Body of pancreas (tissue), 4 donors: Measurements from ENCODE around the gene TFDP2.

Experiments used
- CTCF ChIP-seq, 7 experiments: fragments of 450-650 bp in 4 of 7; fragments of 200-600 bp in 3 of 7; sonication (generic) in 3 of 7; IDR thresholded peaks; one replicate each; pipeline ENCODE4 v1.5.1; 2016 to 2019; ENCODE audit warnings: antibody characterized with exemption in 7 of 7
- POLR2A ChIP-seq, 3 donors: fragments of 450-650 bp; IDR thresholded peaks; one replicate each; pipeline ENCODE4 v1.6.1; 2016; ENCODE audit warnings: antibody characterized with exemption in 3 of 3, mild to moderate bottlenecking in 2 of 3

DNA sequence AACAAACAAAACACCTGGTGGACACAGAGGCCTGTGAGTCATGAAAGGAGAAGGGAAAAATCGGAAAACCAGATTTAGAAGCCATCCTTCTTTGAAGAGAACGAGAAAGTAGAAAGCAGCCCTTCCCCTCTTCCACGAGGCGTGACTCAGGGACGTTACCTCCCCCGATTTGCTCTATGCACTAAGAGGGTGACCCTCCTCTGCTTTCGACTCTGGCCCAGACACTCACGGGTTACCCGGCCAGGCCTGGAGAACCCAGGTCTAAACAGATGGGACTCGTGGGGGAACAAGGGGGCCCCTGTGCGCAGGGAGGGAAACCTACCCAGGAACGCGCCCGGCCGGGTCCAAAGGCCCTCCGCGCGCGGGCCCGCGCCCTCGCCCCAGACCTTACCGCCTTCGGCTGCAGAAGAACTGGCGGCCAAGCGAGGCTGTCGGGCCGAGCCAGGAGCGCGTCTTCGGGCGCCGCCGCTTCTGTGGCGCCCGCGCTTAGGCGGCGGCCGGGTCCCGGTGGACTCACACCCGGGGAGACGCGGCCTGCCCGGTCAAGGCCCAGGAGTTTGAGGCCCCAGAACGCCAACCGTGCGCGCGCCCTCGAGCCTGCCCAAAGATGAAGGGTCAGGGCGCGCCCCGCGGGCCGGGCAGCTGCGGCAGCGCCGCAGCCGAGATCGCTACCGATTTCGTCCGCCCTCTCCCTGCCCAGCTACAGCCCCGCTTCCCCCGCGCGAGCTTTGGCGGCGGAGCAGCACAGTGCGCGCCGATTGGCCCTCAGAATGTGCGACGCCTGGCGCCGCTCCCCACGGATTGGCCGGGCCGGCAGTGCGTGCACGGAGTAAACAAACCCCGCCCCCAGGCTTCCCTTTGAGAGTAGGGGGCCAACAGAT, at the start of gene TFDP2:
- TF ChIP-seq CTCF (IDR thresholded peaks at IDR 0.05) (no peak), POLR2A (IDR thresholded peaks at IDR 0.05) (peak; percentile 58 to 74 (median 74))
